Activated T-cell treated with anti-CD3 and anti-CD28 coated beads, Interleukin-2, amount 50 U/mL, for 1 hour (primary cell): ENCODE data around the gene RSPO4.

ENCODE experiments used
- DNase-seq: peaks from one replicate; pipeline ENCODE4 v3.0.0-alpha.2; 2020

Gene RSPO4

DNA sequence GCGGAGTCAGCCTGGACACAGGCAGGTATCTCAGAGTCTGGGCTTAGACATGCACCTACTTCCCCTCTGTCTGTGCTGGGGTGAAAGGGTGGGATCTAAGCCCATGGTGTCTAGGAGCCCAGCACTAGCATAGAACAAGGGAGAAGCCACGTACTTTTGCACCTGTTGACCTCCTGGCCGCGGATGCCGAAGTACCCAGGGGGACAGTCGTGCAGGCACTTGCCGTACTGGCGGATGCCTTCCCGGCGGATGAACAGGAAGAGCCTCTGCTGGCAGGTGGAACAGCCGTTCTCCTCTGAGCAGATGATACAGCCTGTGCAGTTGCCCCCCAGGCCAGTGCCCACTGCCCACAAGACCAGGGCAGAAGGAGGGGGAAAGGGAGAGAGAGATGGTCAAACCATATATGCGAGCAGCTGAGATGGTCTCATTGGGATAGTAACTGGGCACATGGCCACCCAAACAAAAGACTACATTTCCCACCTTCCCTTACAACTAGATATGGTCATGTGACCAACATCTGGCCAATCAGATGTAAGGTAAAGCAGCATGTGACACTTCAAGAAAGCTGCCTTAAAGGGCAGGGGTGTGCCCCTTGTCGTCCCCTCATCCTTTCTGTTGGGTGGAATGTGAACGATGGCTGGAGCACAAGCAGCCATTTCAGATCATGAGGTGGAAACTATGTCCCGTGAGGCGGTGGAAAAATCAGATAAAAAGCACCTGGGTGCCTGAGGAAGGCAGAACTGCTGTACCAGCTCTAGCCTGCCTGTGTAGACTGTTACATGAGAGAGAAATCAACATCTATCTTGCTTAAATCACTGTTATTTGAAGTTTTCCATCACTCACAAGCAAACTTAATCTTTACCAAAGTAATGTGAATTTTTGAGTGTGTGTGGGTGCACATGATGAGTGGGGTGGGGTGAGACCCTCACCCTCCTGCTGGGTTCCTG, 34.0 kb downstream of the RSPO4 start:
- no peak for DNase-seq

DNA sequence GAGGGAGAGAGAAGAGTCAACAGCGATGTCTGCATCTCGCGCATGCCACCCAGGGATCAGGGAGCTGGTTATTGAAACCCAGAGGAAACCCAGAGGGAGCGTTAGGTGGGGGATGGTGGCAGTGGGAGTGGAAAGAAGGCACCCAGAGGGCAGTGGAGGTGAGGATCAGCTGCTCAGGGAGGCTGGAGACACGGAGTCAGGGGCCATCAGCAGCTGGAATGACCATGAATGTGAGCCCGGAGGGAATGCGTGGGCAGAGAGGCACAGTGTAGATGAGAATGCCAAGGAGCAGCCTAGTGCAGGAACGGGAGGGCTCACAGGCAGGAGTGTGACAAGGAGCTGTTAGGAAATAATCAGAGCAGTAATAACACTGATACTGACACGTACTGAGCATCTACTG, 36.2 kb downstream of the RSPO4 start:
- no peak for DNase-seq

DNA sequence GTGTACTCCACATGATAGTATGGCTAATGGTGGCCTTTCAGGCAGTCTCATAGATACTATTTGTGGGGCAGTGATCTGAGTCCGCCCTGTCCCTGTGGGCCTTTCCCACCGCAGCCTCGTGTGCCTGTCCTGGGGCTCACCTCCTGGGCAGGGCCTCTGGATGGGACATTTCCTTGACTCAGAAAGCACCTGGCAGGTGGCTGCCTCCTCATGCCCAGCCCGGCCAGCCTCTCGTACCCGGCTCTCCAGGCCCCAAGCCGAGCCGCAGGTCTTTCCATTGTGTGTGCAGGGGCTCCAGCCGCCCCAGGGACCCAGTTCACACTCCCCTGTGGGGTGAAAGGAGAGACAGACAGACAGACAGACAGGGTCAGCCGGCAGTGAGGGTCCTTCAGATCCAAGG, 38.3 kb downstream of the RSPO4 start:
- DNase-seq, result no peak

DNA sequence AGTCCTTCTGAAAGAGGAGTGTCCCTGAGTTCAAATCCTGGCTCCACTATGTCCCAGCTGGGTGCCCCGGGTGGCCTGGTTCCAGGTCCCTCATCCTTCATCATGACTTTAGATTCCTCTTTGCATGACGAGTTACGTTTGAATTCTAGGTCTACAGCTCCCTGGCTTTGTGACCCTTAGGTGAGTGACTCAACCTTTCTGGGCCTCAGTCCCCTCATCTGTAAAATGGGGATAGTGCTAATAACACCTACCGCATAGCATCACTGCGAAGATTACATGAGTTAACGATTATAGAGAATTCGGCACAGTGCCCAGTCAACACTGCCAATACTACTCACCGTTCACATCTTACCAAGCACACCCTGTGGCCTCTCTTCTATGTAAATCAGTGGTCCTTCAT, 39.4 kb downstream of the RSPO4 start:
- no peak for DNase-seq

DNA sequence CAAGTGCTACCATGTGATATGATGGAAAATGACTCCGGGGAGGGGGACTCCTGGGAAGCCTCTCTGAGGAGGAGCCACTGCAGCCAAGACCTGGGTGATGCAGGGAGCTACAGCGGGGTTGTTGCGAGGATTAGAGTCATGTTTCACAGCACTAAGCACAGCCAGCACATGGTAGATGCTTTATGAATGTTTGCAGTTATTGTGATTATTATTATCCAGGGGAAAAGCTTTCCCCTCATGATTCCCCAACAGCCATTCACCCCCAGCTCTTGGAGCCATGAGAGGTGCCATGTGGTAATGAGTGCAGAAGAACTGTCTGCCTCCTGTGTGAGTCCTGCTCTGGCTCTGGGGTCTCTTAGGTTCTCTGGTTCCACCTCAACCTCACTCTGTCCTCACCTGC, 39.9 kb downstream of the RSPO4 start:
- no peak for DNase-seq

DNA sequence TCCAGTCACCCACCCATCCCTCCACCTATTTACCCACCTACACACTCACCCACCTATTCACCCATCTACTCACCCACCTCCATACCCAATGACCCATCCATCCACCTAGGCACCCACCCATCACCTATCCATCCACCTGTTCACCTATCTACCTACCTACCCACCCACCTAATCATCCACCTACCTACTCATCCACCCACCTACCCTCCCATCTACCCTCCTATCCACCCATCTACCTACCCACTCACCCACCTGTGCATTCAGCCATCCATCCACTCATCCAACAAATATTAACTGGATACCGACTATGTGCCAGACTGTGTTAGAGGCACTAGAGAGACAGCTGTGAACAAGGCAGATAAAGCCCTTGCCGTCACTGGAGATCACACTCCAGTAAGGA, 40.3 kb downstream of the RSPO4 start:
- DNase-seq, result no peak

DNA sequence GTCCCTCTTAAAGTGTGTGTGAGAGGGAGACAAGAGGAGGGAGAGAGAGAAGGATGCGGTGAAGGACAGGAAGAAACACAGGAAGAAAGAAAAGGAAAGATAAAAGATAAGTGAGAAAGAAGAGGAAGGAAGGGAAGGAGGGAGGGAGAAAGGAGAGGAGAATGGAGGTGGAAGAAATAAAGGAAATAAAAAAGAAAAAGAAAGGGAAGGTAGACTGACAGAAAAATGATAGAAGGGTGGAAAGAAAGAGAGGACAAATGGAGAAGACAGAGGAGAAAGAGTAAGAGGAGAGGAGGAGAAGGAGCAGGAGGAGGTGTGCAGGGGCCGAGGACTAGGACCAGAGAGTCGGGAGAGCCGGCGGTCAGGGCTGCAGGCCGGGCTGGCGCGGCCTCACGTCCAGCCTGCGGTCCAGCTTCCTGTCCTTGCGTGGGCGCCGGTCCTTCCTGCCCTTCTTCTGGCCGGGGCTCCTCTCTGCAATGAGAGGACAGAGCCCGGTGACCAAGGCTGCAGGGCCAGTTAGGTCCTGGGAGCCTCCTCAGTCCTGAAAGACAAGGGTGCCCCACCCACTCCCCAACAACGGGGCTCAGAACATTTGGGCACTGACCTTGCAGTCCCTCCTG, 42.0 kb downstream of the RSPO4 start:
- DNase-seq, result no peak

DNA sequence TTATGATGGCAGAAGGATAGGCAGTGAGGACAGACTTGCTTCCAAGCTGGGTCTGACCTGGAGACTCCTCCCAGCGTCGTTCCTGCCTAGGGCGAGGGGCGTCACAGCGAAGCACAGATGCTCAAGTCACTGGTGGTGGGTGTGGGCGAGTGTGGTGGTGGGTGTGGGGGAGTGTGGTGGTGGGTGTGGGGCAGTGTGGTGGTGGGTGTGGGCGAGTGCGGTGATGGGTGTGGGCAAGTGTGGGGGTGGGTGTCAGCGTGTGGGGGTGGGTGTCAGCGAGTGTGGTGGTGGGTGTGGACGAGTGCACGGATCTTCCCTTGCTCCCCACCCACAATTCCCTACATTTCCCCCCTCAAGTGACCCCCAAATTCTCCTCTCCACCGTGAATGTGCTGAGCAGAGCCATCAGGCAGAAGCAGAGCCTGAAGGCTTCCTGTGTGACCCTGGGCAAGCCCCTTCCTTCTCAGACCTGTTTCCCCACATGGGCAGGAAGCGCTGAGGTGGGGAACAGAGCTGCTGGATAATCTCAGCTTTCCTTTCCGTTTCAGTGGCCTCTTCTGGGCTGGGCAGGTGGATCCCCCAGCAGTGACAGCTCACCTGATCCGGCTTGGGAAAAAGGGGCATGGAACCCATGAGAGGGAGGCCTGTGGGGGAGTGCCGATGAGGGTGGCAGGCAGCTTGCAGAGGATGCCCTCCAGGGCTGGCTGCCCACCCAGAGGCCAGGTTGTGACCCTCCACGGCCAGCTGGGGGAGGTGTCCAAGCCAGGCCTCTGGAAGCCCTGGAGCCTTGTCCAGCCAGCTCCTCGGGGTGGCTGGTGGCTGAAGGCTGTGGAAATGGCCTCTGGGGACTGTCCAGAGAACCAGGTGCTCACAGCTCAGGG, 42.9 kb downstream of the RSPO4 start:
- DNase-seq, result no peak

DNA sequence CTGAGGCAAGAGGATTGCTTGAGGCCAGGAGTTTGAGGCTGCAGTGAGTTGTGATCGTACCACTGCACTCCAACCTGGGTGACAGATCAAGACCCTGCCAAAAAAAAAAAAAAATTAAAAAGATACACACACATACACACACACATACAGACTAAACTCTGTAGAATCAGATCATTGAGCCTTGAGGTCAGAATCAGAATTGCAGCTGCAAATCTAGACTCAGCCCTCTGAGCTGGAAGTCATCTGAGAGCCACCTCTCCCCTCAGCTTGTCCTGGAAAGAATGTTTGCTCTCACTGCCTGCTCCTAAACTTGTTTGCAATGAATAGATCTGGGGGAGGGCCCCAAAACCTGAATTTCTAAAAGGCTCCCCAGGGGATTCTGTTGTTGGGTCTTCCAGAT, 44.6 kb downstream of the RSPO4 start:
- DNase-seq, result no peak

DNA sequence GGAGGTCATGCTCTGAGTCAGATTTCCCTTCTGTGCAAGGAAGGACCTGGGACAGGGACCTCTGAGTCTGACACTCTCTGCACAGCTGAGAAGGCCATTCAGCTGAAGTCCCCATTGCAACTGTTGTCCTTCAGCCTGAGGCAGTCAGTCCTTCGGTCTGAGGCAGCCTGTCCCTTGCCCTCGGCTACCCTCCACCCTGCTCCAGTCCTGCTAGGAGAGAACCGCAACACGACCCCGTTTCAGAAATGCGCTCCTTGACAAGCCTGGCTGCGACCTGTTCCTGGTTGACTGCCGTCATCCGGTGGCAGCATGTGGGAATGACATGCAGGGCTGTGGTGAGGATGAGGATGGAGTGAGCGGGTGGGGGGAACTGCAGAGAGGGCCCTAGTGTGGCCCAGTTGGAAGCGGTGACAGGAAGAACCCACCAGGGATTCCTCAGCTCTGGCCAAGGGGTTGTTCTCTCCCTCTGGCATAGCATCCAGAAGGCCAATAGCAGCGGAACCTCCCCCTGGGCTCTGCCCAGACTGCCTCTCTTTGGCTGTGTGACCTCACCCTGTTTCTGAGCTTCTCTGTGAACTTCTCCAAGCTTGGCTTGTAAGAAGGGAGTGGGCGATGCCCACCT, 45.7 kb downstream of the RSPO4 start:
- DNase-seq, result peak; percentile 83

DNA sequence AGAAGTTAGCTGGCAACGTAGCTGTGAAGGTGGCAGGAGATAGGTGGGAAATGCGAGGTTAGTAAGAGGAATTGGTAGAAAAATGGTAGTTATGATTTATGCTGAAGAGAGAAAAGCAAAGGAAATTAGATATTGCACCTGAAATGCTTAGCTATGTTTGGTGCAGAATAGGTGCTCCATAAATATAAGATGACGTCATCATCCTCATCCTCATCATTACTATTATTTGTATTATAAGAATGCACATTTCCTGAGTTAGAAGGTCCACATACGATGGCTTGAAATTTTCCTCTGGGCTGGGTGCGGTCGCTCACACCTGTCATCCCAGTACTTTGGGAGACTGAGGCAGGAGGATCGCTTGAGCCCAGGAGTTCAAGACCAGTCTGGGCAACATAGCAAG, 46.5 kb downstream of the RSPO4 start:
- DNase-seq, result no peak

DNA sequence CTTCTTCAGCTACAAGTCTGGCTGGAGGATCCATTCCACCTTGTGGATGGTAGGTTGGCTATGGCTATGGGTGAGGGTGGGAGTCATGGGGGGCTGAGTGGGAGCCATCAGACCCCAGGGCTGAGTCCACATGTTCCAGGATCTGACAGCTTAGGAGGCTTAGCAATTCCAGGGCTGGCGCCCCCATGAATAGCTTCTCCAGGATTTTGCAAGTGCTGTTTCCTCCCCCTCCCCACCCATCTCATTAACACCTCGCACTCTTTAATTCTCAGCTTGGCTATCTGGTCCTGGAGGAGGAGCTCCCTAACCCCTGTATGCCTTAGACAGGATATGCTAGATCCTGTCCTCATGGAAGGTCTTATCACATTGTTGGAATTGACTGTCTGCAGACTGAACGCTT, 47.0 kb downstream of the RSPO4 start:
- no peak for DNase-seq

DNA sequence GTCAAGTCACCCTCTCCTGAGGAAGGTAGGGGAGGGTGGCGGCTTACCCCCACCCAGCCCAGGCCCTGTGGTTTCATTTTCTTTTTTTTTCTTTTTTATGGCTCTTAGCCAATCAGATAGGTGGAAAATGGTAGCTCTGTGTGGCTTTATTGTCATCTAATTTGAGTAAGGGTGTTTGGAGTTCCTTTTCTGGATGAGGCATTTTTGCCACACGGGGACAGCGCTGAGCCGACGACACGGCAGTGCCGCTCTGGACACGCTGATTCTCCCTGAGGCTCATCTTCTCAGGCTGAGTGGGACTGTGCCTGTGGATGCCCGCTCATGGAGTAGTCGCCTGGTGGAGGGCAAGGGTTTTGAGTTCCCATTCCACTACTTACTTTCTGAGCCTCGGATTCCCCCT, 48.4 kb downstream of the RSPO4 start:
- DNase-seq, result no peak

DNA sequence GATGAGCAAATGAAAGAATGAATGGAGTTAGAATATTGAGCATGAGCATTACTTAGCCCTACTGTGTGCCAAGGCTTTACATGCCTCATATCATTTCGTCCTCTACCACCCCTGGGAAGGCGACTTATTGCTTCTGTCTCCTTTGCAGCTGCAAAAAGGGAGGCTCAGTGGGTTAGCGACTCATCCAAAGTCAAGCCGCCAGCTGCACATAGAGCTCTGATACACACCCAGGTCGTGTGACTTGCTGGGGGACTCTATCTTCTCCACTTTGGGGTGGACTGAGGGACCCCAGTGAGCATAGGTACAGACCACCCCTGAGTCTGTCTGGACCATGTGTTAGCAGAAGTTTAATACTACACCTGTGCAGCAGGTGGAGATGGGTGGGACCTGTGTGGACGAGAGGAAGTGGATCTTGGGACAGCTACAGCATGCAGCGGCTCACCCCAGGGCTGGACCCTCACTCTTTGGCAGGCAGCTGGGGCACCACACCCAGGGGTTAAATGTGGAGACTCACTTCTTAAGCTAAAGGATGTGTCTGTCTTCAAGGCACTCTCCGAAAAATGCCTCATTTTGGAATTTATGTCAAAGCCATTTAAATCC, 49.8 kb downstream of the RSPO4 start:
- no peak for DNase-seq

DNA sequence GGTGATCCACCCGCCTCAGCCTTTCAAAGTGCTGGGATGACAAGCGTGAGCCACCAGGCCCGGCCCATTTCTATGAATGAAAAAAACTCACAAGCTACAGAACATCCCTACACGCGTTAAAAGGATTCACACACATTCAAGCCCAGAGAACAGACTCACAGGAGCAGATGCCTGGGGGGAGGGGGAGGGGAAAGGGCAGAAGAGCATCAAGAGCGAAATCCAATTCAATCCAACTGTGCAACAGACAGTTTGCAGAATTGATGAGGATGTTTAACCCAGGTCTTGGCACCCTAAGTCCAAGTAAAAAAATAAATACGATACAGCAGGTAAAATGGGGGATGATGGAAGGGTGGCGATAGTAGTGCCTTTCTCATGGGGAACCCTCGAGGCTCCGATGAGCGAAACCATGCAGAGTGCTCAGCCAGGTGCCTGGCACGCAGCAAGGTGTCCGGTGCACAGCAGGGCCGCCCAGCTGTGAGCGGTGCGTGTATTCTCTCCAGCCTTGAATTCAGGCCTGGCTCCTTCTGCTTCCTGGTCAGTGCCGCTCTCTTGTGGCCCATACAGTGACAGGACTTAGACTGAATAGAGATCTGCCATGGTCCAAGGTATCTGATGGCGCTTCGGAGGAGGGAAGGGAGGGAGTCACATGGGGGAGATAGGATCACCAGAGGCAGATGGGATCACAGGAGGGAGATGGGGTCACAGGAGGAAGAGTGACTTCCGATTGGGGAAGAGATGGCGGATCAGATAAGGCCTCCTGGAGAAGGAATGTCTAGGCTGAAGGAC, 50.5 kb downstream of the RSPO4 start:
- no peak for DNase-seq

DNA sequence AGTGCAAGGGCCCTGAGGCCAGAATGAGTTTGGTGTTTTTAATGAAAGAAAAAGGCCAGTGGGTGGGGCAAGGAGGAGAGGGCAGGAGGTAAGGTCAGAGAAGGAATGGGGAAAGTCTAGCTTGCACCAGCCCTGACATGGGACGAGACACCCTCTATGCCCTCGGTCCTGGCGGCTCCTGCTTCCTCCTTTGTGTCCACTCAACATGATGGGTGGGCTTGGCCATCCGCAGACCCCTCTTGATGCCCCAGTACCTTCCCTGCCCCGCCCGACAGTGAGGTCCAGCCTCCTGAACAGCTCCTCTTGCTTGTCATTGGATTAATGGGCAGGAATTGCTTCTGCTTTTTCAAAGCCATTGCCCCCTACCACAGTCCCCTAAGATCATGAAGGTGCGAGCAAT, 52.4 kb downstream of the RSPO4 start:
- no peak for DNase-seq

DNA sequence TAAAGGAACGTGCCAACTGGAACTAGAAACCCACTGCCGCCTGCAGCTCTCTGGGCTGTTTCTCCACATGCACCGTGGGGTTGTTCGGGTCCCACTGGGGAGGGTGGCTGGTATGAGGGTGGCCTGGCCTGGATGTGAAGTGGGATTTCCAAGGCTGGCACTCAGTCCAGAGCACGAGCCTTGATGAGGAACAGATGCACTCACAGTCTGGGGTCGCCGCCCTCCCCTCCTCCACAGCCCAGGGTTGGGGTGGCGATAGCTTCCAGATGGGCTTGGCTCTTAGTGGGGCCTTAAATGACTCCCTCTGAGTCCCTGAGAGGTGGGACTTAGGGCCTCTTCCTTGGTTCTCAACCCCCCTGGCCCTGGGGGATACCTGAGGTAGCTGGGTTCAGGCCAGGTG, 55.3 kb downstream of the RSPO4 start:
- DNase-seq, result no peak

DNA sequence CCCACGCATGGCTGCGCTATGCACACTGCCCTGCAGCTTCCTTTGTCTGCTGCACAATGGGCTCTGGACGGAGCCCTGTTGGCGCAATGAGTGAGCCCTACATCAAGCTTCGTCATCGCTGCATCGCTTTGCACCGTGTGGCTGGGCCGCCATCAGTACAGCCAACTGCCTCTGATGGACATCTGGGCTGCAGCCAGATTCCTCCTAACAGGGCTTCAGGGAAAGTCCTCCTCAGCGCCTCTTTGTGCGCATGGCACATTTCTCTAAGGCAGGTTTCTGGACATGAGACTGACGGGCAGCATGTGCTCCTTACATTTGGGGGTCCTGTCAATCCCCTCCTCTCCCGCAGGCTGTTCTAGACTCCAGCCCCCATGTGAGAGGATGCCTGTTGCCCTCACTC, 56.3 kb downstream of the RSPO4 start:
- no peak for DNase-seq

DNA sequence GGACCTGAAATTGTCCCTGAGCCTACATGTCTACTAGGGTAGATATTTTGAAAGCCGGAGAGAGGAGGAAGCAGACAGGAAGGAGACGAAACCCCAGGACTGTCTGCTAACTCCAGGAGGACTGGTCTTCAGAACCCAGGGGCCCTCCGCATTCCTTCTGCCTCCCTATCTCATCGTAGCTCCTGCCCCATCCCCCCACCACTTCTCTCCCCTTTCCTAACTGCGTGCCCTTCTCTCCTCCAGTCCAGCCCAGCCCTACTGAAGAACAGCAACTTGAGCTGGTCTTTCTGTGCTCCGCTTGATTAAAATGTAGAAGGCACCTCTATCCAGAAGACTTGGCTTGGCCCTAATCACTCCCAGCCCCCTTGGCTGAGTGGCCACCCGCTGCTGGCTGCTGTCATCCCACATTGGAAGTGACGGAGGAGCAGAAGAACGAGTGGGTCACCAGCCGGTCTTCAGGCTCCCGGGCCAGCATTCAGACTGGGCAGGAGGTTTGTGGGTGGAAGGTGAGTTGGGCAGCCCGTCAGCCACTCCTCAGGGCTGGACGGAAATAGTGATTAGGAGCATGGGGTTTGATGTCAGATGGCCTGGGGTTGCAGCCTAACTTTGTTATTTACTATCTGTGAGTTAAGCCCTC, 57.2 kb downstream of the RSPO4 start:
- DNase-seq, result no peak

DNA sequence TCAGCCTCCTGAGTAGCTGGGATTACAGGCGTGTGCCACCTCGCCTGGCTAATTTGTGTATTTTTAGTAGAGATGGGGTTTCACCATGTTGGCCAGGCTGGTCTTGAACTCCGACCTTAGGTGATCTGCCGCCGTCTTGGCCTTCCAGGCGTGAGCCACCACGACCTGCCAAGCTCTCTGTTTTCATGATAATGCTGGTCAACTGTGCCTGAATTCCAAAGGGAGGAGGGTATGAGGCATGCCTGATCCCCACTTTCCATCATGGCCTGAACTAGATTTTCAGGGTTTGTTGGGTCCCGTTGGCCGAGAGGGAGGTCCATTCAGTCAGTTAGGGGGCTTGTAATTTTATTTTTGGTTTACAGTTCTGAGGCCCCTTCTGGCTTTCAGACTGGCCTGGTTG, 58.0 kb downstream of the RSPO4 start:
- no peak for DNase-seq

DNA sequence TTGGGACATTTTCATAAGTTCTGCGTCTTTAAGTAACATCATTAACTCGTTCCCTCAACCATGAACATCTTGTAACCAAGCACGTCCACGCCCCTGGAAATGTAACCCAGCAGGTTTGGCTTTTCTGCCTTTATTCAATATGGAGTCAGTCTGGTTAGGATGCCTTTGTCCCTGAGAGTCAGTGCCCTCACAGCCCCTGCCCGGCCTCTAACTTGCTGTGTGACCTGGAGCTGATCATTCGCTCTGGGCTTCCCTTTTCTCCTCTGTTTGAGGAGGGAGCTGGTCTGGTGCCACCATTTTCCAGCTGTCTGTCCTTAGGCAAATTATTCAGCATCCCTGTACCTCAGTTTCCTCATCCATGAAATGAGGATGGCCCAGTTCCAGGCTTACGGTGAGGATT, 59.5 kb downstream of the RSPO4 start:
- no peak for DNase-seq
